ENCODE measurements around the gene EFCAB8.

The EFCAB8 gene

GRCh38 chr20:32920530-32921298 is 62.0 kb downstream of the EFCAB8 start:
- Histone ChIP-seq H3K27ac (no peak overlapping the region), H3K27me3 (ENCODE audit: insufficient read depth, low read depth) (no peaks in the 10 kb centered on the region; the same call in 1 of the 2 replicates), H3K9ac (no peak overlapping the region), H3K4me1 (ENCODE audit: low read depth, poor library complexity, severe bottlenecking) (no peaks in the 10 kb centered on the region), H2AFZ (ENCODE audit: low read depth) (no peak overlapping the region), H3K4me3 (IDR thresholded peaks at IDR 0.05; ENCODE audit: insufficient read depth, low read depth, low read length) (no peak overlapping the region), H3K36me3 (ENCODE audit: insufficient read depth) (no peaks in the 10 kb centered on the region), H3K4me2 (no peak overlapping the region), H4K20me1 (ENCODE audit: insufficient read depth) (no peaks in the 10 kb centered on the region), H3K79me2 (ENCODE audit: insufficient read depth, low read depth) (no peaks in the 10 kb centered on the region)
- no peak for TF ChIP-seq CTCF (conservative IDR thresholded peaks at IDR 0.05; ENCODE audit: low read depth, low read length)

- Histone ChIP-seq H3K36me3 (ENCODE audit: insufficient read depth) (no peaks in the 10 kb centered on the region), H3K4me2 (no peak overlapping the region), H4K20me1 (ENCODE audit: insufficient read depth) (no peaks in the 10 kb centered on the region), H3K27me3 (ENCODE audit: insufficient read depth, low read depth) (no peaks in the 10 kb centered on the region; the same call in 1 of the 2 replicates), H3K4me1 (ENCODE audit: low read depth, poor library complexity, severe bottlenecking) (no peaks in the 10 kb centered on the region), H3K27ac (no peak overlapping the region), H3K79me2 (ENCODE audit: insufficient read depth, low read depth) (no peaks in the 10 kb centered on the region), H3K4me3 (IDR thresholded peaks at IDR 0.05; ENCODE audit: insufficient read depth, low read depth, low read length) (no peak overlapping the region), H3K9ac (no peak overlapping the region), H2AFZ (ENCODE audit: low read depth) (no peak overlapping the region)
- no peak for TF ChIP-seq CTCF (conservative IDR thresholded peaks at IDR 0.05; ENCODE audit: low read depth, low read length)
Observed at GRCh38 chr20:32922466-32922865, 63.7 kb downstream of the EFCAB8 start.

- Histone ChIP-seq H3K27me3 (ENCODE audit: insufficient read depth, low read depth) (no peaks in the 10 kb centered on the region), H3K4me3 (IDR thresholded peaks at IDR 0.05; ENCODE audit: insufficient read depth, low read depth, low read length) (no peak overlapping the region), H3K4me2 (no peak overlapping the region), H3K9ac (no peak overlapping the region), H2AFZ (ENCODE audit: low read depth) (no peak overlapping the region), H4K20me1 (ENCODE audit: insufficient read depth) (no peaks in the 10 kb centered on the region), H3K36me3 (ENCODE audit: insufficient read depth) (no peaks in the 10 kb centered on the region), H3K4me1 (ENCODE audit: low read depth, poor library complexity, severe bottlenecking) (no peaks in the 10 kb centered on the region), H3K27ac (no peak overlapping the region), H3K79me2 (ENCODE audit: insufficient read depth, low read depth) (no peaks in the 10 kb centered on the region)
- no peak for TF ChIP-seq CTCF (conservative IDR thresholded peaks at IDR 0.05; ENCODE audit: low read depth, low read length)
Observed at GRCh38 chr20:32924781-32925180, 66.1 kb downstream of the EFCAB8 start.

GRCh38 chr20:32925481-32926196 is 66.9 kb downstream of the EFCAB8 start:
- Histone ChIP-seq H3K27ac (no peak overlapping the region), H3K36me3 (ENCODE audit: insufficient read depth) (no peaks in the 10 kb centered on the region), H3K79me2 (ENCODE audit: insufficient read depth, low read depth) (no peaks in the 10 kb centered on the region), H4K20me1 (ENCODE audit: insufficient read depth) (no peaks in the 10 kb centered on the region), H3K4me1 (ENCODE audit: low read depth, poor library complexity, severe bottlenecking) (no peaks in the 10 kb centered on the region), H2AFZ (ENCODE audit: low read depth) (no peak overlapping the region), H3K27me3 (ENCODE audit: insufficient read depth, low read depth) (no peaks in the 10 kb centered on the region), H3K4me2 (no peak overlapping the region), H3K9ac (no peak overlapping the region), H3K4me3 (IDR thresholded peaks at IDR 0.05; ENCODE audit: insufficient read depth, low read depth, low read length) (no peak overlapping the region)
- TF ChIP-seq CTCF (conservative IDR thresholded peaks at IDR 0.05; ENCODE audit: low read depth, low read length), result no peak

Data from KMS-11 (cell line).